OCI-LY3 (cell line): Measurements from ENCODE around the gene PLA2G4F.

Experiments used
- H2AFZ ChIP-seq: fragments of 200-600, 300-600 bp; shearing (Covaris generic); 2 replicates; pipeline ENCODE4 v1.6.0; 2014; ENCODE audit warnings: antibody characterized with exemption, low read depth, low read length
- H3K27ac ChIP-seq: fragments of 200-600, 300-600 bp; sonication (generic); 2 replicates; pipeline ENCODE4 v1.5.1; 2014; ENCODE audit warnings: mild to moderate bottlenecking, low read length, moderate library complexity, mixed read lengths
- H3K27me3 ChIP-seq: fragments of 200-600, 300-600 bp; sonication (generic); 2 replicates; pipeline ENCODE4 v1.6.1; 2014; ENCODE audit warnings: low read depth, low read length, mixed read lengths
- H3K36me3 ChIP-seq: fragments of 200-600, 300-600 bp; sonication (generic); replicated peaks from 2 replicates; pipeline ENCODE3; 2014; ENCODE audit warnings: low read depth, low read length, mixed read lengths
- H3K4me1 ChIP-seq: fragments of 300-600, 200-600 bp; sonication (generic); 2 replicates; pipeline ENCODE4 v1.6.1; 2014; ENCODE audit warnings: low read length, mixed read lengths
- H3K4me2 ChIP-seq: fragments of 200-600, 300-600 bp; sonication (generic); 2 replicates; pipeline ENCODE4 v1.6.1; 2014; ENCODE audit warnings: low read length, mixed read lengths
- H3K4me3 ChIP-seq: fragments of 300-600, 200-600 bp; sonication (generic); 2 replicates; pipeline ENCODE4 v1.5.1; 2014; ENCODE audit warnings: antibody characterized with exemption, mild to moderate bottlenecking, low read length, moderate library complexity
- H3K79me2 ChIP-seq: fragments of 300-600, 200-600 bp; shearing (Covaris generic); 2 replicates; pipeline ENCODE4 v1.6.1; 2014; ENCODE audit warnings: mild to moderate bottlenecking, low read length, mixed read lengths
- H3K9ac ChIP-seq: fragments of 300-600, 200-600 bp; shearing (Covaris generic); 2 replicates; pipeline ENCODE4 v1.6.0; 2014; ENCODE audit warnings: mild to moderate bottlenecking, low read length, moderate library complexity
- H3K9me3 ChIP-seq: fragments of 200-600, 300-600 bp; shearing (Covaris generic); 2 replicates; pipeline ENCODE4 v1.6.1; 2014; ENCODE audit warnings: low read length, mixed read lengths; ENCODE audit not compliant: insufficient read depth
- H4K20me1 ChIP-seq: fragments of 200-600, 300-600 bp; sonication (generic); 2 replicates; pipeline ENCODE4 v1.6.1; 2016; ENCODE audit warnings: low read length, mixed read lengths; ENCODE audit not compliant: insufficient read depth
- CTCF ChIP-seq: fragments of 200-600, 300-600 bp; sonication (generic); IDR thresholded peaks from 2 replicates; pipeline ENCODE4 v1.5.1; 2014; ENCODE audit warnings: antibody characterized with exemption, low read length, low read depth
- EZH2phosphoT487 ChIP-seq: fragments of 200-600 bp; shearing (Covaris generic); IDR thresholded peaks from 2 replicates; pipeline ENCODE4 v1.6.1; 2018; ENCODE audit warnings: antibody characterized with exemption, mixed run types, low read depth

Gene PLA2G4F

GRCh38 chr15:42191610-42192346 is 35.3 kb upstream of the PLA2G4F start:
- Histone ChIP-seq H3K4me3 (peak overlapping the region; percentile 57), H3K9me3 (no peaks in the 10 kb centered on the region), H2AFZ (no peak overlapping the region), H3K4me2 (peak overlapping the region; percentile 79), H3K27ac (peak overlapping the region; percentile 86), H3K36me3 (peaks cover 35% of the 10 kb centered on the region), H3K27me3 (no peaks in the 10 kb centered on the region), H4K20me1 (no peaks in the 10 kb centered on the region), H3K9ac (peak overlapping the region; percentile 42), H3K79me2 (peaks cover 3% of the 10 kb centered on the region), H3K4me1 (peaks cover 49% of the 10 kb centered on the region)
- no peak for TF ChIP-seq CTCF
- TF ChIP-seq EZH2phosphoT487 = no peak

GRCh38 chr15:42190370-42190769 is 33.9 kb upstream of the PLA2G4F start:
- H3K27me3 ChIP-seq = no peaks in the 10 kb centered on the region
- peaks cover 40% of the 10 kb centered on the region for H3K36me3 ChIP-seq
- H3K9me3 ChIP-seq = no peaks in the 10 kb centered on the region
- TF ChIP-seq EZH2phosphoT487 (no peak), CTCF (no peak)
- no peak overlapping the region for H3K4me3 ChIP-seq
- no peak overlapping the region for H2AFZ ChIP-seq
- no peak overlapping the region for H3K9ac ChIP-seq
- peaks cover 3% of the 10 kb centered on the region for H3K79me2 ChIP-seq
- peak overlapping the region; percentile 86; the same call in 1 of the 2 replicates for H3K27ac ChIP-seq
- no peaks in the 10 kb centered on the region for H4K20me1 ChIP-seq
- peaks cover 49% of the 10 kb centered on the region for H3K4me1 ChIP-seq
- peak overlapping the region; percentile 79 for H3K4me2 ChIP-seq

GRCh38 chr15:42185801-42186200 is 29.4 kb upstream of the PLA2G4F start:
- H4K20me1 ChIP-seq = no peaks in the 10 kb centered on the region
- H3K4me2 ChIP-seq = no peak overlapping the region
- H3K27ac ChIP-seq = no peak overlapping the region
- no peak overlapping the region for H2AFZ ChIP-seq
- no peaks in the 10 kb centered on the region for H3K27me3 ChIP-seq
- H3K9me3 ChIP-seq = no peaks in the 10 kb centered on the region
- no peak overlapping the region for H3K9ac ChIP-seq
- H3K4me1 ChIP-seq = peaks cover 24% of the 10 kb centered on the region
- peaks cover 48% of the 10 kb centered on the region for H3K36me3 ChIP-seq
- no peak for TF ChIP-seq EZH2phosphoT487
- no peak for TF ChIP-seq CTCF
- H3K4me3 ChIP-seq = no peak overlapping the region
- no peaks in the 10 kb centered on the region for H3K79me2 ChIP-seq

- TF ChIP-seq EZH2phosphoT487 (no peak), CTCF (no peak)
- H3K4me3 ChIP-seq = no peak overlapping the region
- peaks cover 42% of the 10 kb centered on the region for H3K36me3 ChIP-seq
- H3K9me3 ChIP-seq = no peaks in the 10 kb centered on the region
- no peak overlapping the region for H3K4me2 ChIP-seq
- peaks cover 14% of the 10 kb centered on the region for H3K4me1 ChIP-seq
- no peak overlapping the region for H3K27ac ChIP-seq
- no peak overlapping the region for H2AFZ ChIP-seq
- no peak overlapping the region for H3K9ac ChIP-seq
- no peaks in the 10 kb centered on the region for H3K79me2 ChIP-seq
- no peaks in the 10 kb centered on the region for H3K27me3 ChIP-seq
- H4K20me1 ChIP-seq = no peaks in the 10 kb centered on the region
Observed at GRCh38 chr15:42184736-42185135, 28.3 kb upstream of the PLA2G4F start.
